Bone marrow (tissue), 2 donors: ENCODE data around the gene USP36.
"Not testable (repeated sequence)": the region's sequence is repeated elsewhere in the genome, so short reads cannot be mapped to it uniquely, and the experiment has no call there.

ENCODE experiments used
- DNase-seq, 2 donors: peaks; one replicate each; lab custom pipeline; 2025; lab: John Stamatoyannopoulos, UW

USP36 gene

GRCh38 chr17:78840780-78841611 lies at the start of gene USP36:
Gene USP36, minus strand, starts transcription at chr17:78840814. Its CDS starts 4,451 bp downstream, at chr17:78836363.
- peak; percentile 95 to 96 for DNase-seq

GRCh38 chr17:78890096-78890495 lies 49.5 kb upstream of the USP36 start:
- not testable (repeated sequence) for DNase-seq

- peak in 1 of 2 donors; percentile 20 for DNase-seq
Measured at GRCh38 chr17:78889531-78889930, 48.9 kb upstream of the USP36 start.

GRCh38 chr17:78888941-78889518 lies 48.4 kb upstream of the USP36 start:
- DNase-seq: no peak

GRCh38 chr17:78886954-78887353 lies 46.3 kb upstream of the USP36 start:
- no peak for DNase-seq

- no peak for DNase-seq
Measured at GRCh38 chr17:78885956-78886355, 45.3 kb upstream of the USP36 start.

GRCh38 chr17:78884876-78885667 lies 44.5 kb upstream of the USP36 start:
- no peak for DNase-seq

GRCh38 chr17:78884148-78884825 lies 43.7 kb upstream of the USP36 start:
- no peak for DNase-seq

GRCh38 chr17:78883533-78884131 lies 43.0 kb upstream of the USP36 start:
- peak in 1 of 2 donors; percentile 62 for DNase-seq

GRCh38 chr17:78883089-78883532 lies 42.5 kb upstream of the USP36 start:
- peak in 1 of 2 donors; percentile 62 for DNase-seq

- peak in 1 of 2 donors; percentile 60 for DNase-seq
Measured at GRCh38 chr17:78882540-78883088, 42.0 kb upstream of the USP36 start.

GRCh38 chr17:78879635-78880186 lies 39.1 kb upstream of the USP36 start:
- peak in 1 of 2 donors; percentile 19 for DNase-seq

- no peak for DNase-seq
Measured at GRCh38 chr17:78878871-78879527, 38.4 kb upstream of the USP36 start.

GRCh38 chr17:78878261-78878660 lies 37.6 kb upstream of the USP36 start:
- no peak for DNase-seq

- not testable (repeated sequence) for DNase-seq
Measured at GRCh38 chr17:78876954-78877517, 36.4 kb upstream of the USP36 start.

- no peak for DNase-seq
Measured at GRCh38 chr17:78876094-78876597, 35.5 kb upstream of the USP36 start.

- DNase-seq: no peak
Measured at GRCh38 chr17:78875363-78876093, 34.9 kb upstream of the USP36 start.

- DNase-seq: no peak
Measured at GRCh38 chr17:78873519-78874340, 33.1 kb upstream of the USP36 start.
